HL-60 (cell line): ENCODE data around the gene ZNRD2.

Experiments used
- DNase-seq, 2 experiments: peaks; one replicate each; pipeline ENCODE4 v3.0.0-alpha.2; 2010 to 2020; ENCODE audit warnings: low read depth in 1 of 2, low spot score in 1 of 2
- H3K27ac ChIP-seq: fragments of 250-450 bp; sonication (Bioruptor Pico); replicated peaks from 2 replicates; pipeline ENCODE4 v1.5.1; 2020; ENCODE audit warnings: mild to moderate bottlenecking, moderate library complexity
- H3K27me3 ChIP-seq: fragments of 250-450 bp; sonication (Bioruptor Pico); 2 replicates; pipeline ENCODE4 v1.5.1; 2021; ENCODE audit warnings: mild to moderate bottlenecking, moderate library complexity; ENCODE audit not compliant: insufficient read depth, poor library complexity, severe bottlenecking
- H3K4me3 ChIP-seq: replicated peaks from 2 replicates; pipeline ENCODE4 v1.5.1; 2011; ENCODE audit warnings: mild to moderate bottlenecking, control low read depth, low read length; ENCODE audit not compliant: insufficient read depth
- CTCF ChIP-seq: IDR thresholded peaks from one replicate; pipeline ENCODE4 v1.5.1; 2011; ENCODE audit warnings: low read length, control low read depth, inconsistent platforms; ENCODE audit not compliant: insufficient read depth
- GABPA ChIP-seq: IDR thresholded peaks from 2 replicates; pipeline ENCODE4 v1.6.1; 2012; ENCODE audit warnings: low read depth
- POLR2AphosphoS5 ChIP-seq: IDR thresholded peaks from 2 replicates; pipeline ENCODE4 v1.6.1; 2012; ENCODE audit warnings: low read depth
- REST ChIP-seq: IDR thresholded peaks from 2 replicates; pipeline ENCODE4 v1.6.1; 2012; ENCODE audit warnings: low read depth; ENCODE audit not compliant: insufficient replicate concordance
- SPI1 ChIP-seq: IDR thresholded peaks from 2 replicates; pipeline ENCODE4 v1.6.1; 2012; ENCODE audit warnings: low read depth, mild to moderate bottlenecking, borderline replicate concordance

ZNRD2 gene

GRCh38 chr11:65620666-65621065 is 50.4 kb downstream of the ZNRD2 start:
- DNase-seq, result no peak
- H3K27me3 ChIP-seq, result no peaks in the 10 kb centered on the region
- no peak overlapping the region for H3K27ac ChIP-seq
- no peak overlapping the region for H3K4me3 ChIP-seq
- TF ChIP-seq CTCF (no peak), GABPA (no peak), REST (no peak), SPI1 (no peak), POLR2AphosphoS5 (no peak)

GRCh38 chr11:65621460-65621859 is 51.2 kb downstream of the ZNRD2 start:
- TF ChIP-seq REST (no peak), POLR2AphosphoS5 (no peak), CTCF (no peak), SPI1 (no peak), GABPA (no peak)
- no peak for DNase-seq
- H3K27ac ChIP-seq, result no peak overlapping the region
- no peaks in the 10 kb centered on the region for H3K27me3 ChIP-seq
- no peak overlapping the region for H3K4me3 ChIP-seq
